GM13976 (cell line): ENCODE measurements around the gene JHY.

ENCODE experiments used
- DNase-seq: peaks from one replicate; pipeline ENCODE4 v3.0.0; 2012; ENCODE audit warnings: low spot score
- in situ Hi-C: fragments of 300-500 bp; cut with MboI; formaldehyde crosslinking; loops from one replicate; pipeline ENCODE4 v1.12.0; 2022; ENCODE audit warnings: low sequenced_read_pairs, mixed read lengths, inconsistent platforms; ENCODE audit not compliant: unreplicated experiment
- TF ChIP-seq, protein P1 (sequence below): IDR thresholded peaks from 2 replicates; pipeline ENCODE4 v1.5.1; 2012; ENCODE audit warnings: borderline replicate concordance, mild to moderate bottlenecking; ENCODE audit not compliant: insufficient read depth; ENCODE audit errors: extremely low read depth, missing control alignments, control extremely low read depth

JHY gene

DNA sequence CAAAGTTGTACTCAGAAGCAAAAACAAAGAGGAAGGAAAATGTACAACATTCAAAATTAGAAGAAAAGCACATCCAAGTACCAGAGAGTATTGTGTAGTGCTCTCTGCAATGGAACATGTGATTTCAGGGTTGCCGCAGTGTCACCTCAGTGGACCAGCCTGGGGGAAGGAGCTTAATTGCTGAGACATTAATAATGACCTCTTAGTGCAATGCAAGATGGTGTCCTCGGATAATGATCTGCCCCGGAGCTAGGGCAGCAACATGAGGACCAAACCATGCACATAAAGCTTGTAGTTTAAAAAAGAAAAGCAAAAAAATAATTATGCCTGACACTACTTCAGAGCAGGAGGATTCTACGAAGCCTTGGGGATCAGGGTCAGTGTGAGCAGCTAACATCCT, 11.3 kb upstream of the JHY start:
- in situ Hi-C loops = no loop called here
- no peak for DNase-seq
- TF ChIP-seq, protein P1, sequence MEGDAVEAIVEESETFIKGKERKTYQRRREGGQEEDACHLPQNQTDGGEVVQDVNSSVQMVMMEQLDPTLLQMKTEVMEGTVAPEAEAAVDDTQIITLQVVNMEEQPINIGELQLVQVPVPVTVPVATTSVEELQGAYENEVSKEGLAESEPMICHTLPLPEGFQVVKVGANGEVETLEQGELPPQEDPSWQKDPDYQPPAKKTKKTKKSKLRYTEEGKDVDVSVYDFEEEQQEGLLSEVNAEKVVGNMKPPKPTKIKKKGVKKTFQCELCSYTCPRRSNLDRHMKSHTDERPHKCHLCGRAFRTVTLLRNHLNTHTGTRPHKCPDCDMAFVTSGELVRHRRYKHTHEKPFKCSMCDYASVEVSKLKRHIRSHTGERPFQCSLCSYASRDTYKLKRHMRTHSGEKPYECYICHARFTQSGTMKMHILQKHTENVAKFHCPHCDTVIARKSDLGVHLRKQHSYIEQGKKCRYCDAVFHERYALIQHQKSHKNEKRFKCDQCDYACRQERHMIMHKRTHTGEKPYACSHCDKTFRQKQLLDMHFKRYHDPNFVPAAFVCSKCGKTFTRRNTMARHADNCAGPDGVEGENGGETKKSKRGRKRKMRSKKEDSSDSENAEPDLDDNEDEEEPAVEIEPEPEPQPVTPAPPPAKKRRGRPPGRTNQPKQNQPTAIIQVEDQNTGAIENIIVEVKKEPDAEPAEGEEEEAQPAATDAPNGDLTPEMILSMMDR = no peak

DNA sequence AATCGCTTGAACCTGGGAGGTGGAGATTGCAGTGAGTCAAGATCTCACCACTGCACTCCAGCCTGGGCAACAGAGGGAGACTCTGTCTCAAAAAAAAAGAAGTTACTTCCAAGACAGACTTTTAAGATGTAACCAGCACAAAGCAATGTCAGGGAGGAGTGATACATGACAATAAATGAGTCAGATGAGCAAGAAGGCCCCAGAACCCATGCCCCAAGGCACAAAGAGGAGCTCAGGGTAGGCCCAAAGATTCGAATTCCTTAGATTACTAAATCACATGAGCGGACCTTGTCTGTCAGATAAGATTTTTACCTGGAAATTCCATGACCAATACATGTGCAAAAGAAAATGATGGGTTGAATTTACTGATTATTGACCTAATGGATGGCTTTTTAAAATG, 10.5 kb upstream of the JHY start:
- no peak for DNase-seq
- in situ Hi-C loops = no loop called here
- TF ChIP-seq, protein P1 = no peak

DNA sequence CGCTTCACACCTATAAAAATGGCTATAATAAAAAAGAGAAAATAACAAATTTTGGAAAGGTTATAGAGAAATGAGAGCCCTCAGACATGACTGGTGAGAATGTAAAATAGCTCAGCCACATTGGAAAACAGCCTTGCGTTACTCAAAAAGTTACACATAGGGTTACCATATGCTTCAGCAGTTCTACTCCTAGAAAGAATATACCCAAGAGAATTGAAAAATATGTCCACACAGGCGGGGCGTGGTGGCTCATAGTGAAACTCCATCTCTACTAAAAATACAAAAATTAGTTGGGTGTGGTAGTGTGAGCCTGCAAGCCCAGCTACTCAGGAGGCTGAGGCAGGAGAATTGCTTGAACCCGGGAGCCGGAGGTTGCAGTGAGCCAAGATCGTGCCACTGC, 7.6 kb upstream of the JHY start:
- TF ChIP-seq, protein P1 = no peak
- in situ Hi-C loops = no loop called here
- peak; percentile 41 for DNase-seq

DNA sequence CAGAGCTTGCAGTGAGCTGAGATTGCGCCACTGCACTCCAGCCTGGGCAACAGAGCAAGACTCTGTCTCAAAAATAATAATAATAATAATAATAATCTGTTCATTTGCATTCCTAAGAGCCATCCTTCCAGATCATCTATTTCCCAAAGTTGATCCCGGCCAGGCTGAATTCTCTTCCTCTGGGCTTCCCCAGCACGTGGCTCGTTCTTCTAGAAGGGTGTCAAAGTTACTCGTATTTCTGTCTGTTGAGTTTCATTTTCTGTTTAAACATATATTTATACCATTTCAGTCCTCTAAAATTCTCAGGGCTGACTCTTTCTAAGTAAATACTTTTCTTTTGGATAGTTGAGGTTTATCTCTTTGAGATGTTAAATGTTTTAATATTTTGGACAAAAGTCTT, 4.8 kb upstream of the JHY start:
- DNase-seq = no peak
- in situ Hi-C loops = no loop called here
- TF ChIP-seq, protein P1 = no peak

DNA sequence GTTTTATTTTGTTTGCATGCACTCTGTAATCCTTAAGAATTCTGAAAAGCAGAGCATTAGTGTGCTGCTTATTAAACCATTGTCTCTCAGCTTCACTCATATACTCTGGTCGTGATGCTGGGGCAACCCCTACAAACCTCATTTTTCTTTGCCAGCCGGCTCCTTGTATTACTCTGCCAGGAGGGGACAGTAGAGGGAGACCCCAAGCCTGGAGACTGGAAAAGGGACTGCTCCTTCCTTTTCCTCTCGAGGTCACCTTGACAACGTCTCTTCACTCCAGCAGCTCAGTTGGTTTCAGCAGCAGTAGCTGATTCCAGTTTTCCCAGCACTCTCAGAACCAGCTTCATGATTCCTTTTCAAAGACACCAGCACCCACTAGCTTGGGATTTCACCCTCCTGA, 2.8 kb upstream of the JHY start:
- DNase-seq = no peak
- in situ Hi-C loops = no loop called here
- TF ChIP-seq, protein P1 = no peak

DNA sequence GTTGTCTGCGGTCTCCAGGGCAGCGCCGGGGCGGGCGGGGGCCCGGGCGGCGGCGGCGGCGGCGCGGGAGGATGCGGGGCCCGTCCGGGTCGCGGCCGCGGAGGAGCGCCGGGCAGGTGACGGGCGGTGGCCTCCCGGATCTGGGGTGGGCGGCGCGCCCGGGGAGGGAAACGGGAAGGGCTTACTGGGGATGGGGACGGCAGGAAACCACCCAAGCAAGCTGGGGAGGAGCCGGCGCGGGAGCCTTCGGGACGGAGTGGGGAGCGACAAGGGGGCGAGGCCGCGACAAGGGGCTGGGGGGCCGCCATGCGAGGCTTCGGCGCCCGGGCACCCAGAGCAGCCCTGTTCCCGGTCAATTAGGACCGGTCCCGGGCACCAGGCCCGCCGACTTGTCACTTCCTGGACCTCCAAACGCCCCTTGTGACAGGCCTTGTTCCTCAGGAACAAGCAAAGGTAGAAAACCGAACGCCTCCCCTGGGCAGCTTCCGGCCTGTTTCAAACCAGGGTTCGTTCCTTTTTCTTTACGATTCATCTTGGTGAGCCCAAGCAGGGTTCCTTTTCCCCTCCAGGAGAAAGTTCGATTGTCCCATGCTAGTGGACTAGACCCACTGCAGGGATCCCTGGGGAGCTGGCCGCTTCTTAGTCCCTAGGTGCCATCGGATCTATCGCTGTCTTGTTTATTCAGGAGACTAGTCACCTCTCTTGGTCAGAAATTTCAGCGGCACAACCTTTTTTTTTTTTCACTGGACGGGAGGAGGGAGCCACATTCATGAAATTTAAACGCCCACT, 492 bp downstream of the JHY start:
- TF ChIP-seq, protein P1 = no peak
- DNase-seq = peak; percentile 60
- in situ Hi-C loops = no loop called here

DNA sequence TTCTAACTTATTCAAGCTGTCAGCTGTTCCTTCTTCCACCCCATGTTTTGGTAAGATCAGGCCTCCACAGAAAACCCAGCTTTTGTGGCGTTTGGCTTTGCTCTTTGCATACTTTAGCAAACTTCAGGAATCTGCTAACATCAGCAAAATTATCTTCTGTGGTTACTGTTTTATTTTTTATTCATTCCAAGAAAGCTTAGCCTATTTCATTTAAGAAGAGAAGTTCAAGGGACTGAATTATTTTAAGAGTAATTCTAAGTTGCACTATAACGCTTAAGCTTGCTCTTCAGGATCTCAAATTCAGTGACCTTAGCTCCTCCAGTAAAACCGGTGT, 1.1 kb downstream of the JHY start:
- TF ChIP-seq, protein P1 = no peak
- in situ Hi-C loops = no loop called here
- DNase-seq = no peak
